GM23338 (cell line): Measurements from ENCODE around the gene TTC17.

Experiments used
- CTCF ChIP-seq, 2 experiments: fragments of 200-600 bp in 1 of 2; sonication (generic) in 1 of 2; conservative IDR thresholded peaks; 2 replicates each; pipeline versions ENCODE4 v1.5.1 to v1.6.1; 2016 to 2017; ENCODE audit warnings: antibody characterized with exemption in 2 of 2, low read depth in 2 of 2, mild to moderate bottlenecking in 2 of 2, moderate library complexity in 1 of 2
- EZH2phosphoT487 ChIP-seq: fragments of 200-600 bp; sonication (generic); IDR thresholded peaks from one replicate; pipeline ENCODE4 v1.8.1; 2018; ENCODE audit warnings: antibody characterized with exemption; ENCODE audit not compliant: unreplicated experiment

- TF ChIP-seq CTCF (conservative IDR thresholded peaks at IDR 0.05; ENCODE audit: low read depth in 2 of 2), result no peak
- no peak for TF ChIP-seq EZH2phosphoT487
Observed at GRCh38 chr11:43393765-43394355, 35.1 kb downstream of the TTC17 start.
